ENCODE measurements around the gene CHI3L1.

Gene CHI3L1

DNA sequence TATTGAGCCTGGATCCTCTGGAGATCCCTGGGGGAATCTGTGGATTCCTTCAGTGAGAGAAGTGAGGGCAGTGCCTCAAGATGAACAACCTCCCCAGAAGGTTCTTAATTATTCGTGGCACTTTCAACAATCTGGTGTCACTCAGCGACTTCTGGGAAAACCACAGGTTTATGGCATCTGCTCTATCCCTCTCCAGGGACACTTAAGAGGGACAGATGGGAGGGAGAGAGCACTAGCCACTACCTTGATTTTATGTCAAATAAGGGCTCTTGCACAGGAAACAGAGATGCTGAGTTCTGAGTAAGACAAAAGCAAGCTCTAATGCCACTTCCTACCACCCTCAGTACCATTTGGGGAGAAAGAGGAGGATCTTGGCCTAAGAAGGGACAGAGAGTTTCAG, 21.2 kb upstream of the CHI3L1 start:
- no peak for DNase-seq (ENCODE audit: low read depth)
- TF ChIP-seq, protein P1, sequence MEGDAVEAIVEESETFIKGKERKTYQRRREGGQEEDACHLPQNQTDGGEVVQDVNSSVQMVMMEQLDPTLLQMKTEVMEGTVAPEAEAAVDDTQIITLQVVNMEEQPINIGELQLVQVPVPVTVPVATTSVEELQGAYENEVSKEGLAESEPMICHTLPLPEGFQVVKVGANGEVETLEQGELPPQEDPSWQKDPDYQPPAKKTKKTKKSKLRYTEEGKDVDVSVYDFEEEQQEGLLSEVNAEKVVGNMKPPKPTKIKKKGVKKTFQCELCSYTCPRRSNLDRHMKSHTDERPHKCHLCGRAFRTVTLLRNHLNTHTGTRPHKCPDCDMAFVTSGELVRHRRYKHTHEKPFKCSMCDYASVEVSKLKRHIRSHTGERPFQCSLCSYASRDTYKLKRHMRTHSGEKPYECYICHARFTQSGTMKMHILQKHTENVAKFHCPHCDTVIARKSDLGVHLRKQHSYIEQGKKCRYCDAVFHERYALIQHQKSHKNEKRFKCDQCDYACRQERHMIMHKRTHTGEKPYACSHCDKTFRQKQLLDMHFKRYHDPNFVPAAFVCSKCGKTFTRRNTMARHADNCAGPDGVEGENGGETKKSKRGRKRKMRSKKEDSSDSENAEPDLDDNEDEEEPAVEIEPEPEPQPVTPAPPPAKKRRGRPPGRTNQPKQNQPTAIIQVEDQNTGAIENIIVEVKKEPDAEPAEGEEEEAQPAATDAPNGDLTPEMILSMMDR (conservative IDR thresholded peaks at IDR 0.05; ENCODE audit: control insufficient read depth, insufficient read depth, low read depth, low read length) = no peak

DNA sequence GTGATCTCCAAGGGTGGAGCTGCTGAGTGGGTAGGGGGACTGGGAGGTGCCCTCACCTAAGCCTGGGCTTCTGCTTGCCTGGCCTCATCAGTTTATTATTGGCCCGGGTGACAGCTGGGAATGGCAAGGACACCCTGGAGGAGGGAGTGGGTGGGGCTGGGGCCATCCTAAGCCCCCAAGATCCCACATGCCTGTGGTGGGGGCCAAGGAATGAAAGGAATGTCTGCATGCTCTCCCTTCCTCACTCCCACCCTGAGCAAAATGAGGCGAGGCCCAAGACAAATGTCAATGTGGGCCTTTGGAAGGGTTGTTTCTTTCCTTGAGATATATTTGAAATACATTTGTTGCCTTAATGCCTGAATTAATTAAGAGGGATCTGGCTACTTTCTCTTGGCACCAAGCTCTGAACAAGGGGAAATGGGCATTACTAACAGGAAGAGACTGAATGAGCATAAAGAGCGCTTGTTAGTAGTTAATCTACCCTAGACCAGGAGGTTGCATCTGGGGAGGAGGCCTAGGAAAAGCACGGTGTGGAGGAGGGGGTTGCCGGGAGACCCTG, 19.7 kb upstream of the CHI3L1 start:
- H3K4me3 ChIP-seq (ENCODE audit: control insufficient read depth, low read depth, low read length) = no peak overlapping the region
- no peak for DNase-seq (ENCODE audit: low read depth)
- TF ChIP-seq, protein P1 (conservative IDR thresholded peaks at IDR 0.05; ENCODE audit: control insufficient read depth, insufficient read depth, low read depth, low read length) = no peak

More for the DNA sequence above, 21.2 kb upstream of the CHI3L1 start:
- no peak overlapping the region for H3K4me3 ChIP-seq (ENCODE audit: control insufficient read depth, low read depth, low read length)

DNA sequence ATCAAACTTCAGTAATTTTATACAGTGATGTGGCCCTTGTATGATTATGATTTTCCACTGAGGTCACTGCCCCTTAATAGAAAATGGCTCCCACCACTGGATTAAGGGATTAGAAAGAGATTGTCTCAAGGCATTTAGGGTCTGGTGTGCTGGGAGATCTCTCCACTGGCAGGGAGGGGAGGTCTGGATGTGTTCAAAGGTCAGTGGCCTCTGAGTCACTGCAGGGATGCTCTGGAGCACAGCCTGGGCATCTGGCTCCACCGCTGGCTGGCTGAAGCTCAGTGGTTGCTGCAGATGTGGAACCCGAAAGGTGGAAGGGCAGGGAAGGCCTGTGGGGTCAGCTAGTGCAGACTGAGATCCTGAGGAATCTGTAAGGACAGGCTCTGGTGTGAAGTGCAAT, 18.3 kb upstream of the CHI3L1 start:
- peak; percentile 15 for DNase-seq (ENCODE audit: low read depth)
- TF ChIP-seq, protein P1 (conservative IDR thresholded peaks at IDR 0.05; ENCODE audit: control insufficient read depth, insufficient read depth, low read depth, low read length) = no peak
- H3K4me3 ChIP-seq (ENCODE audit: control insufficient read depth, low read depth, low read length) = no peak overlapping the region

DNA sequence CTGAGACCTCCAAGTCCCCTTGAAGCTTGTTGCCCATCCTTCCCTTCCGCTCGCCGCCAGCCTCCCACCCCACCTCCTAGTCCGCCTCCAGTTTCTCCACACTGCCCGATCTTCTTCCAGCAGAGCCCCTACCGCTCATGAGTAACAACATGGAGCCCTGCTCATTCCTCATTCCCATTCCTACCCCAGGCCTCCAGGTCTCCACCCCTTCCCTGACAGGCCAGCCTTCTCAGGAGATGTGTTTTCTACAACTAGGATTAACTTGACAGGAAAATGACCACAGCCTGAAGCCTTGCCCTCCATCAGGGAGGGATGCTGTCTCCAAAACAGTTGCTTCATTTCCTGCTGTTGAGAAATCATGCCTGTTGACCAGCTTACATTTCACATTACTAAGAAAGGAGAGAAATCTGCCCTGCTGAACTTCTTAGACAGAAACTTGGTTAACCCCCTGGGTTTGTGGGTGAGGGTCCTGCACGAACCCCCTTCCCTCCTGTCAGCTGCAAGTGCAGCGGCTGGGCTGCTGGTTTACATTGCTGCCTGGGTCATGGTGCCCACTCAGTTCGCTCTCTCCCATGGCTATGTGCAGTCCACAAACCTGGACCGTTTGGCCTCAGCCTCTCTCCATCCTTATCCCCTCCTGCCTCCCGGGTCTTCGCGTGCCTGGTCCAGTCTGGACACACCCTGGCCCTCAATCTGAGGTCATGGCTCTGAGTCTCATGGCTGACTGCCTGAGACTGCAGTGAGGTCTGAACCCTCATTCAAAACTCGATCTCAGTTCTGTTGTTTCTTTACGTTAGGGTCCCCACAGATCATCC, 16.1 kb upstream of the CHI3L1 start:
- DNase-seq (ENCODE audit: low read depth) = peak; percentile 94
- H3K4me3 ChIP-seq (ENCODE audit: control insufficient read depth, low read depth, low read length) = no peak overlapping the region
- TF ChIP-seq, protein P1 (conservative IDR thresholded peaks at IDR 0.05; ENCODE audit: control insufficient read depth, insufficient read depth, low read depth, low read length) = no peak

DNA sequence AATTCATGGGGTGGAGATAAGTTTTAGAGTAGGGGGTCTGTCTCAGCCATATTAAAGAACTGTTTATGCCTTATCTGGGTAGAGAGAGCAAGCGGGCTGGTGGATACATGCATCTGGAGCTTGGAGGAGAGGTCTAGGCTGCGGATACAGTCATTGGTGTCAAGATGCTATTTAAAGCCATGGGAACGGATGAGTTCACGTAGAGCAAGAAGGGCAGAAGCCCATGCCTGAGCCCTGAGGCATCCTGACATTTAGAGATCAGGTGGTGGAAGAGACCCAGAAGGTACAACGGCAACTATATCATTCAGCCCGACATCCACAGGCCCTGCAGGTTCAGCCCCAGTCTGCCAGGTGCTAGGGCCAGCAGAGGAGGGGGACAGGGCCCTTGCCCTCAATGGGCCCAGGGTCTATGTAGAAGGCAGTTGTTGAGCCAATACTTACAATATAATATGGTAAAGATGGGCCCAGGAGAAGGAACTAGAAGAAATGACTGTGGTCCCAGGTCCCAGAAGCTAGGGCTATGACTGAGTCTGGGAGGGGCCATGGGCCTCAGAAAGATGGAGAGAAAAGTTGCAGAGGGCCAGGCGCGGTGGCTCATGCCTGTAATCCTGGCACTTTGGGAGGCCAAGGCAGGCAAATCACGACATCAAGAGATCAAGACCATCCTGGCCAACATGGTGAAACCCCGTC, 15.2 kb upstream of the CHI3L1 start:
- TF ChIP-seq, protein P1 (conservative IDR thresholded peaks at IDR 0.05; ENCODE audit: control insufficient read depth, insufficient read depth, low read depth, low read length) = no peak
- no peak for DNase-seq (ENCODE audit: low read depth)
- no peak overlapping the region for H3K4me3 ChIP-seq (ENCODE audit: control insufficient read depth, low read depth, low read length)

DNA sequence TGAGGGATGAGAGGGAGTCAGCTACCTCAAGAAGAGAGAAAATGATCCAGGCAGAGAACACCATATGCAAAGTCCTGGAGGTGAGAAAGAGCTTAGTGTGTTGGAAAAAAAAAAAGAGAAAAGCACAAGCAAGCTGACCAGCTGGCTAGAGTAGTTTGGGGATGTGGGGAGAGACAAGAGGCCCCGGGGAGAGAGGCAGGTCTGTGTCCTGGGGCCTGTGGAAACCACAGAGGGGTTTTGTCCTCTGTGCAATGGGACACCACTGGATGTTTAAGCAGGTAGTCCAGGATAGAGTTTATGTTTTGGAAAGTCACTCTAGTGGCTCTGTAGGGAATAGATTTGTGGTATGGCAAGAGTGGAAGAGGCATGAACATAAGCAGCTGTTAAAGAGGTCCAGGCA, 14.4 kb upstream of the CHI3L1 start:
- TF ChIP-seq, protein P1 (conservative IDR thresholded peaks at IDR 0.05; ENCODE audit: control insufficient read depth, insufficient read depth, low read depth, low read length) = no peak
- no peak overlapping the region for H3K4me3 ChIP-seq (ENCODE audit: control insufficient read depth, low read depth, low read length)
- DNase-seq (ENCODE audit: low read depth) = no peak
